Body of pancreas (tissue), 4 donors: ENCODE data around the gene PRF1.
"Not testable (repeated sequence)": the region's sequence is repeated elsewhere in the genome, so short reads cannot be mapped to it uniquely, and the experiment has no call there.

ENCODE experiments used
- CTCF ChIP-seq, 7 experiments: fragments of 450-650 bp in 4 of 7; fragments of 200-600 bp in 3 of 7; sonication (generic) in 3 of 7; IDR thresholded peaks; one replicate each; pipeline ENCODE4 v1.5.1; 2016 to 2019; ENCODE audit warnings: antibody characterized with exemption in 7 of 7
- POLR2A ChIP-seq, 3 donors: fragments of 450-650 bp; IDR thresholded peaks; one replicate each; pipeline ENCODE4 v1.6.1; 2016; ENCODE audit warnings: antibody characterized with exemption in 3 of 3, mild to moderate bottlenecking in 2 of 3

GRCh38 chr10:70644959-70645358 lies 42.4 kb upstream of the PRF1 start:
- not testable (repeated sequence) for TF ChIP-seq CTCF, POLR2A (IDR thresholded peaks at IDR 0.05)
